Measurements from ENCODE around the gene PVRIG. TPM values are rescaled to one million over a fixed set of nuclear protein-coding genes. Genes with fewer than 3 reads are reported as not detected.

The PVRIG gene
- total RNA-seq, 1 experiment from 2014 or later: 0.70 TPM

- no peak overlapping the region for H2BK20ac ChIP-seq (ENCODE audit: low read depth, low read length, poor library complexity, severe bottlenecking)
- WGBS (ENCODE audit: extremely low coverage, insufficient read length, low lambda C conversion rate): no CpG with 5 or more reads among the region's 5 CpGs
- no peak overlapping the region for H3K18ac ChIP-seq (ENCODE audit: insufficient read length, low read depth, low read length)
- H3K9me3 ChIP-seq (ENCODE audit: control insufficient read depth, low read depth, low read length): no peaks in the 10 kb centered on the region
- Mint-ChIP-seq H3K9me3 (no peaks in the 10 kb centered on the region), H3K27me3 (ENCODE audit: low read depth) (peaks cover 69% of the 10 kb centered on the region), H3K4me1 (peaks cover 13 to 35% of the 10 kb centered on the region in 2 experiments), H3K4me3 (no peak overlapping the region), H3K27ac (no peak overlapping the region), H3K36me3 (ENCODE audit: insufficient read depth in 1 of 3, low read depth in 3 of 3) (no peaks in the 10 kb centered on the region)
- H4K20me1 ChIP-seq (ENCODE audit: control insufficient read depth, insufficient read depth, insufficient read length): no peaks in the 10 kb centered on the region
- no peak overlapping the region for H2BK120ac ChIP-seq (ENCODE audit: low read depth, low read length, poor library complexity, severe bottlenecking)
- DNase-seq: no peak
- H3K9ac ChIP-seq (ENCODE audit: extremely low read depth, insufficient read length, low read length): no peak overlapping the region
- TF ChIP-seq CTCF (conservative IDR thresholded peaks at IDR 0.05): no peak
- H2AFZ ChIP-seq (ENCODE audit: low read length): no peak overlapping the region
- H2BK15ac ChIP-seq (ENCODE audit: low read depth, low read length): no peak overlapping the region
- no peak overlapping the region for H3K23ac ChIP-seq (ENCODE audit: insufficient read length, low read depth, low read length)
- no peaks in the 10 kb centered on the region for H3K4me1 ChIP-seq (ENCODE audit: insufficient read depth, low read length)
- H4K5ac ChIP-seq (ENCODE audit: insufficient read length, low read depth, low read length): no peak overlapping the region
- no peaks in the 10 kb centered on the region for H3K79me1 ChIP-seq (ENCODE audit: insufficient read depth, low read depth, low read length, poor library complexity, severe bottlenecking)
- H3K4me2 ChIP-seq (ENCODE audit: insufficient read depth, insufficient read length, low read length): no peak overlapping the region
- no peak overlapping the region for H3T11ph ChIP-seq (ENCODE audit: low read length)
- no peak overlapping the region for H2AK5ac ChIP-seq (ENCODE audit: insufficient read length, low read length)
- H4K91ac ChIP-seq (ENCODE audit: insufficient read length, low read depth, low read length): no peak overlapping the region
- H3K4ac ChIP-seq (ENCODE audit: low read depth, low read length): no peak overlapping the region
- H3K27me3 ChIP-seq (ENCODE audit: insufficient read depth, low read length): peaks cover 3% of the 10 kb centered on the region; the same call in 1 of the 2 replicates
- no peak overlapping the region for H3K56ac ChIP-seq (ENCODE audit: insufficient read length, low read depth, low read length)
- no peak overlapping the region for H3K27ac ChIP-seq (ENCODE audit: insufficient read length, low read depth, low read length)
- no peaks in the 10 kb centered on the region for H3K79me2 ChIP-seq (ENCODE audit: insufficient read depth, low read length)
- no peaks in the 10 kb centered on the region for H3K23me2 ChIP-seq (ENCODE audit: insufficient read length, low read depth, low read length, poor library complexity, severe bottlenecking)
- no peak overlapping the region for H2BK12ac ChIP-seq (ENCODE audit: insufficient read length, low read depth, low read length)
- H3K14ac ChIP-seq (ENCODE audit: insufficient read depth, low read length): no peak overlapping the region
- no peak overlapping the region for H2BK5ac ChIP-seq (ENCODE audit: insufficient read length, low read length)
- H4K8ac ChIP-seq (replicated peaks; ENCODE audit: insufficient read length, low read depth, low read length): no peak overlapping the region
These were observed 7.0 kb upstream of the PVRIG start for GRCh38 chr7:100212631-100213286.

Data from H9 (cell line).